ENCODE results near the gene PLA2G4D. TPM values are rescaled to one million over a fixed set of nuclear protein-coding genes. Genes with fewer than 3 reads are reported as not detected.

PLA2G4D gene, protein sequence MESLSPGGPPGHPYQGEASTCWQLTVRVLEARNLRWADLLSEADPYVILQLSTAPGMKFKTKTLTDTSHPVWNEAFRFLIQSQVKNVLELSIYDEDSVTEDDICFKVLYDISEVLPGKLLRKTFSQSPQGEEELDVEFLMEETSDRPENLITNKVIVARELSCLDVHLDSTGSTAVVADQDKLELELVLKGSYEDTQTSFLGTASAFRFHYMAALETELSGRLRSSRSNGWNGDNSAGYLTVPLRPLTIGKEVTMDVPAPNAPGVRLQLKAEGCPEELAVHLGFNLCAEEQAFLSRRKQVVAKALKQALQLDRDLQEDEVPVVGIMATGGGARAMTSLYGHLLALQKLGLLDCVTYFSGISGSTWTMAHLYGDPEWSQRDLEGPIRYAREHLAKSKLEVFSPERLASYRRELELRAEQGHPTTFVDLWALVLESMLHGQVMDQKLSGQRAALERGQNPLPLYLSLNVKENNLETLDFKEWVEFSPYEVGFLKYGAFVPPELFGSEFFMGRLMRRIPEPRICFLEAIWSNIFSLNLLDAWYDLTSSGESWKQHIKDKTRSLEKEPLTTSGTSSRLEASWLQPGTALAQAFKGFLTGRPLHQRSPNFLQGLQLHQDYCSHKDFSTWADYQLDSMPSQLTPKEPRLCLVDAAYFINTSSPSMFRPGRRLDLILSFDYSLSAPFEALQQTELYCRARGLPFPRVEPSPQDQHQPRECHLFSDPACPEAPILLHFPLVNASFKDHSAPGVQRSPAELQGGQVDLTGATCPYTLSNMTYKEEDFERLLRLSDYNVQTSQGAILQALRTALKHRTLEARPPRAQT
- total RNA-seq (ENCODE audit: unreplicated experiment) = not detected
- long read RNA-seq = 0 reads

DNA sequence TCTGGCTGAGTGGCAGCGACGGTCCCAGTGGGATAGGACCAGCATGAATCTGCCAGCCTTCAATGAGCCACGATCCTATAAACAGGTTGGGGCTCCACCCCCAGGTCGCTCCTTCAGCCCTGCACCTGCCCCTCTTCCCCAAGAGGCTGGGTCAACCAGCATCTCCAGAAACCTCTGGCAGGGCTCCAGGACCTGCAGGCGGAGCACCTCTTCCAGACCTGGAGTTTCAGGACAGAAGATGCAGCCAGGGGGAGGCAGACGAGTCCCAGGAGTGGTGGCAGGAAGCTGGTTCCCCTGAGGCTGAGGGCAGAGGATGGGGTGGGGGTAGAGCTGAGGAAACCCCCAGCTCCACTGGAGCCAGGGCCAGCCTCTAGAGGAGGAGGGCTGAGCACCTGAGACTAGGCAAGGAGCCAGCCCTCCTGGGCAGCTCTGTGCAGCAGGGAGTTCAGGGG is at the start of gene PLA2G4D:
PLA2G4D (minus strand) TSS at position 51 of the 452 bp plus-strand sequence. CDS start 103 bp downstream, outside the sequence.
- TF ChIP-seq, protein P1, sequence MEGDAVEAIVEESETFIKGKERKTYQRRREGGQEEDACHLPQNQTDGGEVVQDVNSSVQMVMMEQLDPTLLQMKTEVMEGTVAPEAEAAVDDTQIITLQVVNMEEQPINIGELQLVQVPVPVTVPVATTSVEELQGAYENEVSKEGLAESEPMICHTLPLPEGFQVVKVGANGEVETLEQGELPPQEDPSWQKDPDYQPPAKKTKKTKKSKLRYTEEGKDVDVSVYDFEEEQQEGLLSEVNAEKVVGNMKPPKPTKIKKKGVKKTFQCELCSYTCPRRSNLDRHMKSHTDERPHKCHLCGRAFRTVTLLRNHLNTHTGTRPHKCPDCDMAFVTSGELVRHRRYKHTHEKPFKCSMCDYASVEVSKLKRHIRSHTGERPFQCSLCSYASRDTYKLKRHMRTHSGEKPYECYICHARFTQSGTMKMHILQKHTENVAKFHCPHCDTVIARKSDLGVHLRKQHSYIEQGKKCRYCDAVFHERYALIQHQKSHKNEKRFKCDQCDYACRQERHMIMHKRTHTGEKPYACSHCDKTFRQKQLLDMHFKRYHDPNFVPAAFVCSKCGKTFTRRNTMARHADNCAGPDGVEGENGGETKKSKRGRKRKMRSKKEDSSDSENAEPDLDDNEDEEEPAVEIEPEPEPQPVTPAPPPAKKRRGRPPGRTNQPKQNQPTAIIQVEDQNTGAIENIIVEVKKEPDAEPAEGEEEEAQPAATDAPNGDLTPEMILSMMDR (IDR thresholded peaks at IDR 0.05; ENCODE audit: partially characterized antibody, unreplicated experiment) = no peak
- no peak within 1 kb of the TSS for H3K4me3 Mint-ChIP-seq (ENCODE audit: unreplicated experiment)
- no peaks in the 10 kb centered on the region for H3K9me3 Mint-ChIP-seq (ENCODE audit: unreplicated experiment)
- no peak within 1 kb of the TSS for H3K27ac Mint-ChIP-seq (ENCODE audit: unreplicated experiment)
- H3K4me1 Mint-ChIP-seq (ENCODE audit: low read depth, unreplicated experiment) = peaks cover 4% of the 10 kb centered on the region
- no peaks in the 10 kb centered on the region for H3K27me3 Mint-ChIP-seq (ENCODE audit: unreplicated experiment)
- H3K36me3 Mint-ChIP-seq (ENCODE audit: unreplicated experiment) = no peaks in the 10 kb centered on the region
- no peak for DNase-seq

DNA sequence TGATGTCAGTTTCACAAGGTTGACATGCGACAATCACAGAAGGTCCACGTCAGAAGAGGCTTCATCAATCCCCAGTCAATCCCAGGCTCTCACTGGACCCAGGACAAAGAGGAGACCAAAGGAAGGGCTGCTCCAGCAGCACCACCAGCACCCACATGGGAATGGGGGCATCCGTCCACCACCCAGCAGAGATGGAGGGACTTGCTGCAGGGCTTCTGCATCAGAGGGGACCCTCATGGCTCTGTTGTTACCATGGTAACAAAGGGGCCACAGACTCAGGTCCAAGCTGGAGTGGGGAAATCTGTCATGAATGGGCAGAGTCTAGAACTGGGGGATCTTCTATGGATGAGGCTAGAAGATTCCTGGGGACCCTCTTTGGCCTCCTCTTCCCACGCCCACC is 49.0 kb upstream of the PLA2G4D start:
- Mint-ChIP-seq H3K27ac (ENCODE audit: unreplicated experiment) (no peak overlapping the region), H3K27me3 (ENCODE audit: unreplicated experiment) (peaks cover 11% of the 10 kb centered on the region), H3K4me3 (ENCODE audit: unreplicated experiment) (no peak overlapping the region), H3K9me3 (ENCODE audit: unreplicated experiment) (peaks cover 6% of the 10 kb centered on the region), H3K36me3 (ENCODE audit: unreplicated experiment) (peaks cover 9% of the 10 kb centered on the region), H3K4me1 (ENCODE audit: low read depth, unreplicated experiment) (no peaks in the 10 kb centered on the region)
- DNase-seq = no peak
- TF ChIP-seq, protein P1 (IDR thresholded peaks at IDR 0.05; ENCODE audit: partially characterized antibody, unreplicated experiment) = no peak

DNA sequence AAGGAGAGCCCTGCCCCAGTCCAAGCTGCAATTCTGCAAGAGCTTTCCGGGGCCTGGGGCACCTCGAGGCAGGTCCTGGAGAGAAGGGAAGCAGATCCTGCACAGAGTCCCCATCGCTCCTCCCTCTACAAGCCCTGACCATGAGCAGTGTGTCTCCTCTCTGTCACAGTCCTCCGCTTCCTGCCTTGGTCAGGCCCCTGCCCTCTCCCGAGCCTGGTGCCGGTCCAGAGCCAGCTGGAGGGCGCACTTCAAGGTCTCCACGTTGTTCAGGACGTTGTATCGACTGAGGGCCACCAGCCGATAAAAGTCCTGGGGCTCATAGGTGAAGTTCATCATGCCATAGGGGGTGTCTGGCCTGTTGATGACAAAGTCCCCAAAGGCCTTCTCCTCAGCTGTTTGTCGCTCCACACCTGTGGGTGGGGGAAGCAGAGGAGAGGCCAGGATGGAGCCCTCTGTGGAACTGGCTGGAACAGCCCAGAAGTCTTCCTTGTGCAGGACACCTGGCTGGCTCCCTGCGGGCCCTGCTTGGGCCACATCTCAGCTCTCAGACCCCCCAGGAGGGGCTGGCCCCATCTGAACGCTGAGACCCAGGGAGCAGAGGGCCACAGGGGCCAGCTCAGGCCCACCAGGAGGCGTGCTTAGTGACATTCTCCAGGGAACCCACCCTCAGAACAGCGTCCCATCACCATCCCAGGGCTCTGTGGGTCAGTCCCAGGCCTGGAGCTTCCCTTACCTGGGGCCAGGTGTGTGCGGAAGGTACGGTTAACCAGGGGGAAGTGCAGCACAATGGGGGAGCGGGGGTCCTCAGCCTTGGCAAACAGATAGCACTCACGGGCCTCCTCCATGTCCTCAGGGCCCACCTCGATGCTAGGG is 47.7 kb upstream of the PLA2G4D start:
- Mint-ChIP-seq H3K36me3 (ENCODE audit: unreplicated experiment) (peaks cover 9% of the 10 kb centered on the region), H3K27me3 (ENCODE audit: unreplicated experiment) (peaks cover 8% of the 10 kb centered on the region), H3K27ac (ENCODE audit: unreplicated experiment) (no peak overlapping the region), H3K9me3 (ENCODE audit: unreplicated experiment) (peaks cover 6% of the 10 kb centered on the region), H3K4me1 (ENCODE audit: low read depth, unreplicated experiment) (no peaks in the 10 kb centered on the region), H3K4me3 (ENCODE audit: unreplicated experiment) (no peak overlapping the region)
- TF ChIP-seq, protein P1 (IDR thresholded peaks at IDR 0.05; ENCODE audit: partially characterized antibody, unreplicated experiment) = no peak
- no peak for DNase-seq

DNA sequence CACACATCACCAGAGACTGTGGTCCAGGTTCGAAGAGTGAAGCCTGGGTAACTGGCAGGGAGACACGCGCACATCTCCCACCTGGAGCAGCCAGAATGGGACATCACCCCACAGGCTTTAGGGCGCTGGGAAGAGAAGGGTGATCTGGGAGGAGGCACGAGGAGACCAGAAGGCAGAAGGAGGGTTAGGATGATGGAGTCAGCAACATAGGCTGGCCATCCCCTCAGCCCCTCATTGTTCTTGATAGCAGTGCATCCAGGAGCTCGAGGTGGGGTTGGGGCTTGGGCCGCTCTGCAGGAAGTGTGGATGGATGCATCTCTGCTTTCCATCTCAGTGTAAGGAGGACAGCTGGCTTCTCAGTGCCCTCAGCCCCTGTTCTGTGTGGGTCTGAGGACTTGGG is 46.9 kb upstream of the PLA2G4D start:
- H3K27ac Mint-ChIP-seq (ENCODE audit: unreplicated experiment) = no peak overlapping the region
- DNase-seq = no peak
- H3K4me1 Mint-ChIP-seq (ENCODE audit: low read depth, unreplicated experiment) = no peaks in the 10 kb centered on the region
- peaks cover 6% of the 10 kb centered on the region for H3K9me3 Mint-ChIP-seq (ENCODE audit: unreplicated experiment)
- TF ChIP-seq, protein P1 (IDR thresholded peaks at IDR 0.05; ENCODE audit: partially characterized antibody, unreplicated experiment) = no peak
- peaks cover 11% of the 10 kb centered on the region for H3K27me3 Mint-ChIP-seq (ENCODE audit: unreplicated experiment)
- peaks cover 9% of the 10 kb centered on the region for H3K36me3 Mint-ChIP-seq (ENCODE audit: unreplicated experiment)
- no peak overlapping the region for H3K4me3 Mint-ChIP-seq (ENCODE audit: unreplicated experiment)
